ENCODE results near the gene FSTL1.

Gene FSTL1, protein sequence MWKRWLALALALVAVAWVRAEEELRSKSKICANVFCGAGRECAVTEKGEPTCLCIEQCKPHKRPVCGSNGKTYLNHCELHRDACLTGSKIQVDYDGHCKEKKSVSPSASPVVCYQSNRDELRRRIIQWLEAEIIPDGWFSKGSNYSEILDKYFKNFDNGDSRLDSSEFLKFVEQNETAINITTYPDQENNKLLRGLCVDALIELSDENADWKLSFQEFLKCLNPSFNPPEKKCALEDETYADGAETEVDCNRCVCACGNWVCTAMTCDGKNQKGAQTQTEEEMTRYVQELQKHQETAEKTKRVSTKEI

DNA sequence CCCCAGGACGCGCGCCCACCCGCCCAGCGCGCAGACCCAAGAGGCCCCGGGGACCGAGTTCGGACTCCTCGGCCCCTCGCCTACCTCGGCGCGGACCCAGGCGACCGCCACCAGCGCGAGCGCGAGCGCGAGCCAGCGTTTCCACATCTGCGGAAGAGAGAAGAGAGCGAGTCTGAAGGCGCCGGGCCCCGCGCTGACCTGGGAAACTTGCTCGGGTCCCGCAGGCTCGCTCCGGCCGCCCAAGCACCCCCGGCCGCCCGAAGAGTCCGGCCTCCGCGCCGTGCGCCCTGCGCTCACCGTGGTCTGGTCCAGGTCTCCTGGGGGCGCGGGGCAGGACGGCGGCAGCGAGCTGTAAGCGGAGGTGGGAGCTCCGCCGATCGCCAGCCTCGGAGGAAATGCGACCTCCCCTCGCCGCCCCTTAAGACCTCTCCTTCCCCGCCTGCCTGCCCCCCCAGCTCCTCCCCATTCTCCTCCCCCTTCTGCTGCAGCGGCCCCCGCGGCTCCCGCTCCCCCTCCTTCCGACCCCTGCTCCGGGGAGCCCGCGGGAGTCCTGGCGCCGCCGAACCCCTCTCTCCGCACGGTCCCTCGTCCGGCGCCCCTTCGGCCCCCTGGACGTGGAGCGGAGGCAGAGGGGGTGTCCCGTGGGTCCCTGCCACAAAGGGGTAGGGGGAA lies at the start of gene FSTL1:
Gene FSTL1, minus strand, starts transcription at position 393 of the 672 bp plus-strand sequence. Its CDS starts 246 bp downstream, at position 147.
- no peak for DNase-seq

DNA sequence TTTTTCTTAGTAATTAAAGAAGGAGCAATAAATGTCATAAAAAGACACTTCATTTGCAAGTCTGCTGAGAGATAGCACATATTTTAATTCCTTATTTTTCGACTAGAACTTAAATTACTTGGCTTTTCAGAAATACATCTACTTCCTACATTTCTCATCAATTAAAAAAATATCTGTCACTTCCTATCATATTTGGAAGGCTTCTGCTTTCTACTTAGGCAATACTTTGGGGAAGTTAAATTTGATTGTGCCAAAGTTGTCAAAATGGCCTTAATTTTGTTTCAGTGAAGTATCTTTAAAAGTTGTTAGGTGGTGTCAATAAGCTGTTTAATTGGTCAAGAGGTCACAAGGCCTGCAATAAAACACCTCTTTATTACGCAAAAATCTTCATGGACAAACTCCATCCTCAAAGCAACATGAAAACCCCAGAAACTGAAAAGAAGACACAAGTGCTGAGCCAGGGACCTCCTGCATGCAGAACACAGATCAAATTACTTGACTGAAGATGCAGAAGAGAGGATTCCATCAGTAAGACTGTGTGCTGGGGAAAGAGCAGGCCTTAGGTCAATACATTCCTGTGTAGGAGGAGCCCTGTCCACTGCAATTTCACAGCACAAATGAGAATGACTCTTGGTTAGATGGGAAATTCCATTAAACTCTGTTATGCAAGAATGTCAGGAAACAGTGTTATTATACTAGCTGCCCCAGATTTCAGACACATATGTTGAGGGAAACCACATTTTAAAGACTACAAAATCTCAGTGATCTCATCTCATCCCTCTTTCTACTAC lies 48.0 kb upstream of the FSTL1 start:
- no peak for DNase-seq

DNA sequence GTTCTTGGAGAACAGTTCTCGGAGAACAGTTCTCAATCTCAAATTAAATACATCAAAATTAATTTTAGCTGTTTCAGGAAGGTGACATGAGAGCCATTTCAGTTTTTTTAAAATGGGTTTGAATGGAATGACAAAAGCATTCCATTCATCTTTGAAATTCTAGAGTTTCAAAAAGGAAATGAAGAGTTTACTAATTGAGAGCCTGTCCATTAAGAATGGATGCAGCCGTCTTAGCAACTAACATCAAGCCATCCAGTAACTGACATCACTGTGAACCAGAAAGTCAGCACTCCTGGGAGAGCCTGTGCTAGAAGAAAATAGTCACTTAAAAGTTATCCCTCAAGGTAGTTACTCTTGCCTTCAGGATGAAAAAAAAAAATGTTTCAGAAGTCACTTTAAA lies 47.0 kb upstream of the FSTL1 start:
- DNase-seq = no peak

DNA sequence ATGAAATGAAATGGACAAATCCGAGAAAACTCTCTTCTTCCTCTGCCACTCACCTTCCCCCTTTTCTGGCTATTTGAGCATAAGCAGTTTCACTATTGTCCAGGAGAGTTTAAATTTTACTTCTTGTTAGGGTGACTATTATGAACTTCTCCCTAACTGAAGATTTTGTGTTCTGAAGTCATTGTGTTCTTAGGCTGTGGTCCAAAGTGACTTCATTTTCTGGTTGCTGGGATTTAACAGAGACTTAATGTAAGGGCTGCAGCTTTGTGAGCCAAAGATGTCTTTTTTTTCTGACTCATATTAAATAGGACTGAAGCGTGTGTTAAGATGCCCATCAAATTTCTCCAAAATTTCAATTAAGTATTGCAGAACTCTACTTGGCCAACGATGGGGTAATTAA lies 46.5 kb upstream of the FSTL1 start:
- DNase-seq = no peak

DNA sequence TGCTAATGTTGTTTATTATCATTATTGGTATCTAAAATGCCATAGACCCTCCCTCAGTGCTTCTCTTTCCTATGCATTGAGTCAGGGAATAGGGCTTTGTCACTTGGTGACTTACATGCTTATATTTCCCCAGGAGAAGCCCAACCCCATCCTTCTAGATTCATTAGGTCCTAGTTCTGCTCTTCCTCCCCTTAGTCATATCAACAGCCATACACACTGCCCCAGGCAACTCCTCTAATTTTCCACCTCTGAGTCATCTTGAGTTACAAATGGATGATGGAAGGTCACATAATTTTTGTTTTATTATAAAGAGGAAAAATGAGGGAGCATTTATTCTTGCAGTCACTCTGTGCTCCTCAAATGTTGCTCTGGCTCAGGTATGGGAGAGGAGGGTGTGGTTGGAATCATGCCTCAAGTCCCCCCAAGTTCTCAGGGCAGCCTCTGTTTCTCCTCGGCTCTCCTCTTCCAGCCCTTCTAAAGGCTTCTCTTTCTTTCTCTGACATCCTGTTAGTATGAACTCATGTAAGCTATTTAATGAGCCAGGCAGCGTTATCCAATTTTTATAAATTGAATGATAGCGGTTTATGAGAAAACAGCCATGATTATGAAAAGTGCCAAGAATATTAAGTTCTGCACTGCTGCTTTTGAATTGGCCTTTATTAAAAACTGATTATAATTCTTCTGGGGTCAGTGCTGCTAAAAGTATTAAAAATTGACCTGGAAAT lies 45.6 kb upstream of the FSTL1 start:
- no peak for DNase-seq

DNA sequence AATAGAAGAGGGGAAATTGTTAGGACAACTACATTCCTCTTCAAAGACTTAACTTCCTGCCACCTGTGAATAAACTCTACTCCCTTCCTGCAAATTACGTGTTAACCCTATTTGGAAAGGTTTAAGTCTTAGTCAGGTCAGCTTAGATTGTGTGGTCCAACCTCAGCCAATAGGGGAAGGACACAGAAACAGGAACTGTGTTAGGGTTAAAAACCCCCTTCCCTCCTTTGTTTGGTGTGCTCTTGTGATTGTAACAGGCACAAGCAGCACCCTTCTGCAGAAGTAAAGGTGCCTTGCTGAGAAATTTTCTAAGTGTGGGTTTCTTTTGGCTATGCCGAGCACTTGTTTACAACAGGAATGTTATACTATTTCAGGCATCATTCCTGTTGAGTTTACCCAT lies 45.0 kb upstream of the FSTL1 start:
- no peak for DNase-seq

DNA sequence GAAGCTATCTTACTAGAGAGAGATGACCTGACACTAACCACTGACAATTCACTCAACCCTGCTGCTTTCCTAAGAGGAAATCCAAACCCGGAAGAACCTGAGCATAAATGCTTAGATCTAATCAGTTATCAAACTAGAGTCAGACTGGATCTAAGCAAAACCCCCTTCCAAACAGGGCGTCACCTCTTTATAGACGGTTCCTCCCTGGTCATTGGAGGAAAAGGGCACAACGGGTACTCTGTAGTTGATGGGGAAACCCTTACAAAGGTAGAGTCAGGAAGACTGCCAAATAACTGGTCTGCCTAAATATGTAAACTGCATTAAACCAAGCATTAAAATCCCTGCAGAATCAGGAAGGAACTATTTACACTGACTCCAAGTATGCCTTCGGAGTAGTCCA lies 41.3 kb upstream of the FSTL1 start:
- DNase-seq = no peak

DNA sequence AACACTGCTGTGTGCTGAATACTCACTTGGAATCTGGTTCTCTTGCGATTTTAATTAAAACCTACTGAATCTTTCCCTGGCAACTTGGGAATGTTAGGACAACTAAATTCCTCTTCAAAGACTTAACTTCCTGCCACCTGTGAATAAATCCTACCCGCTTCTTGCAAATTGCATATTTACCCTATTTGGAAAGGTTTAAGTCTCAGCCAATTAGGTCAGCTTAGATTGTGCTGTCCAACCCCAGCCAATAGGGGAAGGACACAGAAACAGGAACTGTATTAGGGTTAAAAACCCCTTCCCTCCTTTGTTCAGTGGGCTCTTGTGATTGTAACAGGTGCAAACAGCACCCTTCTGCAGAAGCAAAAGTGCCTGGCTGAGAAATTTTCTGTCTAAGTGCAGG lies 38.6 kb upstream of the FSTL1 start:
- no peak for DNase-seq

DNA sequence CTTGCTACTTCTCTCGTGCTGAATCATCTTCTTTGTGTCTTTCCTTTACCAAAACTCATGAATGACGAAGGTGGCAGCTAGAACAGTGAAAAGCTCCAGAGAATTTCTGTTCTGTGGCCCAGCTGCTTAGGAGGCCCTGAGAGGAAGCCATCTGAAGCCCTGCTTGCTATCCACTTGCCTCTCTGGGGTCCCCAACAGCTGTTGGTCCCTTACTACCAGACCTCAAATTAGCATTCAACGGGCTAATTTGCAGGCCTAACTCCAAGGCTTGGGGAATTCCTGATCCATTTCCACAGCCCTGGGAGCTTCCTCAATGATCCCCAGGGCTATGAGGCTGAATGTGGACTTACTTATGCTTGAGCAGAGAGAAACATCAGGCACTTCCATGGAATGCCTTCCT lies 37.5 kb upstream of the FSTL1 start:
- no peak for DNase-seq

DNA sequence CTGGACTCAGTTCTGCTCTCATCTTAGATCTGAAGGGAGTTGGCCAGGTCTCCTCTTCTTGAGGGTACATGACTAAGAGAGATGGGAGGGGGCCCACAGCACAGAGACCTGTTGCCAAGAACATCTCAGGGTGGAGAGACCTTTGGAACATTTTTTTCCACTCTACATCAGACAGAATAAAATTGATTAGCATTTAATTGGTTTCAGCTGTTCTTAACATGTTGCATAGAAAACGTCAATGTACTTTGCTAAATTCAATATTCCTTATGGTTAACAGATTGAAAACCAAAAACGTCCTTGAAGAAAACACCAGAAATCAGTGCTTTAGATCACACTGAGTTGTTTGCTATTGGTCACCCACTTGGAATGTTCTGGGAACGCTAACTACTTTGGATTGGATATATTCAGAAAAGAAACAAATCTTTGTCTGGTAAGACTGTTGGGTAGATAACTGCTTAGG lies 36.4 kb upstream of the FSTL1 start:
- no peak for DNase-seq

DNA sequence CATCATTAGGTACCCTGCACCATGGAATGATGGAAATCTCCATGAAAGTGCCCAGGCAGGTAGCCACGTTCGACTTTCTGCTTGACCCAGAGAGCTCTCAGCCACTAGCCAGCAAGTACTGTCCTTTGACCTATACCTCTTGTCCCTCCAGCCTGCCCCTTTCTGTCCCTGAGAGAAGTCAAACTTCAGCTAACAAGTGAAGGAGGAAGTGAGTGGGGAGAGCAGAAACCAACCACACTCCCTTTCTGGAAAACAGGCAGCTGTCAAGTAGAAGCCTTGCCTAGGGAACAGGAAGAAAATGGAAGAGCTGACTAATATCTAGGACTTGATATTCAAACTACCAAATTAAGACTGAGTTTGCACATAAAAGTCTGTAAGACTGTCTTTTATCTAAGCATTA lies 30.3 kb upstream of the FSTL1 start:
- DNase-seq = no peak

DNA sequence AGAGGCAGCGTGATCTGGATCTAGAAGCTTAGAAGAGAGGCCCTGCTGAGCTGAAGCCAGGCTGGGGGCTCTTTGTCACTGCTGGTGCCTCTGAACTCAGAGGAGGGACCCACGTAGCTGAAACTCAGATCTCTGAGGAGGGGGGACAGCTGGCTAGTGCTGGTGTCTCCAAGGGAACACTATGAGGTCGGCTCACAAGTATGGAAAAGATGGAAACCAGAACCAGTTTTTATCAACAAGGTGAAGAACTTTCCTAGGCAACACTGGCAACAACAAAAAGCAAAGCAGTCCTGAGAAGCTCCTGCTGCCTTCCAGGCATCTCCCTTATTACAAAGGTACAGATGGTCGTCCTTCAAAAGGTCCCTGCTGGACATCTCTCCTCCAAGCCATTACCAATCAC lies 27.0 kb upstream of the FSTL1 start:
- no peak for DNase-seq

DNA sequence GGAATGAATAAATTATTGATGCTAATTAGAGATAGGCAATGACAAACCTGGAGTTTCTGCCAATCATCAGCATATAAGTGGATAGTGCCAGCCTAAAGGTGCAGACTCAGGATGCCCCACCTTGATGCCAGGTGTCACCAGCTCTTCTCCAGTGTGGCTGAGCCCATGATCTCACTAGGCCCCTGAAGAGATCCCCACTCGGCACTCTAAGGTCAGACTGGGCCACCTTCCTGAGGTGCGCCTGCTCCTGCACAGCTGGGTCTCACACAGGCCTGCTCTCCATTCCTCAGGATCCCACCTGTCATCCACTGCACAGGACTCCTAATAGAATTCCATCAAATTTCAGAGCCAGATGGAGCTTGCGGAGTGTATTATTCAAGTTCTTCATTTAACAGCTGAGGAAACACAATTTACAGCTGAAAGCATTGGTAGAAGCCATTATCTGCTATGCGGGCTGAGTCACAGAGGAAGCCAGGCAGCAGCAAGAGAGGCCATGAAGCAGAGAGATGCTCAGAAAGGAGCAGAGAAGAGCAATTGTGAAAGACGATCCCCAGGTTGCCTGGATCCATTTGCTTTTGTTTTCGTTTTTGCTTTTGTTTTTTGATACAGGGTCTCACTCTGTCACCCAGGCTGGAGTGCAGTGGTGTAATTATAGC lies 25.1 kb upstream of the FSTL1 start:
- no peak for DNase-seq

DNA sequence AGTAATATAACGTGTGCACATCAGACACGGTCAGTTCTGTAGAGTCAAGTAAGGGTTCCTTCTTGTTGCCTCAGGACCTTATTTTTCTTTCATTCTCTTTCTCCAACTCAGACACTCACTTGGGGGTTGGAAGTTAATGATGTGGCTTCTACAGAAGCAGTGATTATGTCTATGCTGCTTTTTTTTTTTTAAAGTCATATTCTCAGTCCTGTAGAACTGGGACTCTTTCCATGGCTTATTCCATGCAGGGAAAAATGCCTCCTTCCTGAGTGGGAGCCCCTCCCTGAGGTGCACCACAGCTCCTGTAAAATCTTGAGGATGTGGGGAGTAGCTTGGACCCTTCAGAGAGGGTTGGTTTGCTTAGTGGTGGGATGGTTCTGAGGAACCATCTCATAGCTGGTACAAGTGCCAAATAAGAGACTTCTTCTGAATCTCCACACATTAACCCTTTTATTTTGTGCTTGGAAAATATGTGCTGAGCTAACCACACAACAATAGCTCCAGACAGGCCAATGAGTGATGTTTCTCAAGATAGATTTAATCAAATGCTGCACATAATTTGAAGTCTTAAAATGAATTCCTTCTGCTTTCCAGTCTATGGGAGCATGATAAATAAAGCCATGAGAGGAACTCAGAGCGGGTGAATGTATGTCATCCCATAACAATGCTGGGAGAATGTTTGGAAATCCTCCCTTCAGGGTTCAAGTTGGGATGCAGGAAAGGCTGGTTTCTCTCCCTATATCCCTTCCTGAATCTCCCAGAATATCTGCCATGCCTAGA lies 23.3 kb upstream of the FSTL1 start:
- DNase-seq = no peak

DNA sequence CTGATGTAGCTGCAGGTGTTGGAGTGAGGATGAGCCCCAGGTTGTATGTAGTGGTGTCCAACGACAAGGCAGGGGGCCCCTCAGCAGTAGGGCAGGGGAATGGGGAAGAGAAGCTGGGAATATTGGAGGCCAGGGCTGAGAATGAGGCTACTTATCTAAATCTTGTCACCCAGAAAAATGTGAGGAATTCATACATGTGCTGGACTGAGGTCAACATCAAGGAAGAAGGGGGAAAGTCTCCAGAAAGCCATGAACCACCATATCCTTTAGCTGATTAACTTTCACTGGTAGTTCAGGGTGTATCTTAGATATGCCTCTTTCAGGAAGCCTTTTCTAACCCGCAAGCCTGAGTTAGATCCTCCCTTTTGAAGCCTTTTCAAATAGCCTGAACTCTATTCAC lies 22.6 kb upstream of the FSTL1 start:
- no peak for DNase-seq

DNA sequence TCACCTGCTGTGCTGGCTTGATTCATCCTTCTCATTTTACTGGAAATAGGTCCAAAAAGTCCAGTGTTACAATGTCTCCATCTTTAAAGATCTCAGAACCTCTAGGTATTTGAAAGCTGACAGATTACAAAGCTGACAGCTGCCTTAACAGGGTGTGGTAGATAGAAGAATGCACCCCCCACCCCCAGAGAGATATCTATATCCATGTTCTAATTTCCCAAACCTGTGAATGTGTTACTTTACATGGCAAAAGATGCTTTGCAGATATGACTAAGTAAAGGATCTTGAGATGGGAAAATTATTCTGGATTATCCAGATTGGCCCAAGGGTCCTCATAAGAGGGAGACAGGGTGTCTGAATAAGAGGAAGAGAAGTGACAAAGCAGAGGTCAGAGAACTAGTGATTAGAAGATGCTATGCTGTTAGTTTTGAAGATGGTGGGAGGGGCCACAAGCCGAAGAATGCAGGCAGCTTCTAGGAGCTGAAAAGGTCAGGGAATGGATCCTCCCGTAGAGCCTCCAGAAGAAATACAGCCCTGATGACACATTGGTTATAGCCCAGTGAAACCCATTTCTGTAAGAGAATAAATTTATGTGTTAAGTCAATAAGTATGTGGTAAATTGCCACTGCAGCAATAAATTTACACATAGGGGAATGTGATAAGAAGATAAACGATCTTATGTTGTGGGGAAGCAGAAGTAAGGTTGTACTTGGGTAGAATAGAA lies 21.5 kb upstream of the FSTL1 start:
- no peak for DNase-seq

DNA sequence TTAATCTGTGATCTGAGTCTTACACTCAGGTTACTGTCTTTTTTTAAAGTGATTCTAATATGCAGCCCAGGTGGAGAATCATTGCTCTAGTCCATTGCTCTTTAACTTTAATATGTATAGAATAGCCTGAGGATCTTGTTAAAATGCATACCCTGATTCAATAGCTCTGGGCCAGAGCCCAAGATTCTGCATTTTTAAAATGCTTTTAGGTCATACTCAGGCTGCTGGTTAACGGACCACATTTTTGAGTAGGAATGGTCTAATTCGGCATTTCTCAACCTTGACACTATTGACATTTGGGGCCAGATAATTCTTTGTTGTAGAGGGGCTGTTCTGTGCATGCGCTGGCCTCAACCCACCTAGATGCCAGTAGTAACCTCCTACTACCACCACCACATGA lies 20.9 kb upstream of the FSTL1 start:
- no peak for DNase-seq

DNA sequence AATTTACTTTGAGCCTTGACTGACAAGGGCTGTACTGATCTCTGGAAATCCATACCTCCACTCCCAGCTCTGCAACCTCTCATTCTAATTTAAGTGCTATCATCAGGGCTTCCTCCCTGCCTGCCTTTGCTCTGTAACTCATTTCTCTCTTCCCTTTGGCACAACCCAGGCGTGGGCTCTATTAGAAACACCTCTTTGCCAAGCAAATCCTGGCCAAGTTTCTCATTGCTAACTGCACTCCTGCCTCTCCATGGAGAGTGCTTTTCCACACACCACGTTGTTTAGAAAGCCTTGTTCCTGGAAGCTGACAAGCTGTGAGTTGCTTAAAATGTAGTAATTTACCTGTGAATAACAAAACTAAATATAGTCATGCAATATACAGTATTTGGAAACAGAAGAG lies 20.1 kb upstream of the FSTL1 start:
- DNase-seq = no peak

DNA sequence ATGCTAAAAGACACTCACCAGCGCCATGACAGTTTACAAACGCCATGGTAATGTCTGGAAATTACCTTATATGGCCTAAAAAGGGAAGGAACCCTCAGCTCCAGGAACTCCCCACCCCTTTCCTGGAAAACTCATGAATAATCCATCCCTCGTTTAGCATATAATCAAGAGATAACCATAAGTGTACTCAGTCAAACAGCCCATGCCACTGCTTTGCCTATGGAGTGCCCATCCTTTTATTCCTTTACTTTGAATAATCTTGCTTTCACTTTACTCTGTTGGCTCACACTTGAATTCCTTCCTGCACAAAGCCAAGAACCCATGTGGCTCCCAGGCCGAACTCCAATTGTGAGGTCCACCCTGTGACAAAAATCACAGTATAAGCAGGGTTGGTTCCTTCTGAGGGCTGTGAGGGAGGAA lies 19.1 kb upstream of the FSTL1 start:
- no peak for DNase-seq

DNA sequence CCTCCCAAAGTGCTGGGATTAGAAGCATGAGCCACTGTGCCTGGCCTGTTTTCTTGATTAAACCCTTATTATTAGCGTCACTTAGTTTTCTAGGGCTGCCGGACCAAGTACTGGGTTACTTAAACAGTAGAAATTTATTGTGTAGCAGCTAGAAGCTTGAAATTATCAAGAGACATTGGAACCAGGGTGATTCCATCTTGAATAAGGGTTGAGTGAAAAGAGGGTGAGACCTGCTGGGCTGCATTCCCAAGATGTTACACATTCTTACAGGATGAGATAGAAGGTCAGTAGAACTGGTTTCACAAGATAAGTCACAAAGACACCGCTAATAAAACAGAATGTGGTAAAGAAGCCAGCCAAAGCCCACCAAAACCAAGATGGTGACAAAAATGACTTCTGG lies 18.6 kb upstream of the FSTL1 start:
- DNase-seq = no peak

DNA sequence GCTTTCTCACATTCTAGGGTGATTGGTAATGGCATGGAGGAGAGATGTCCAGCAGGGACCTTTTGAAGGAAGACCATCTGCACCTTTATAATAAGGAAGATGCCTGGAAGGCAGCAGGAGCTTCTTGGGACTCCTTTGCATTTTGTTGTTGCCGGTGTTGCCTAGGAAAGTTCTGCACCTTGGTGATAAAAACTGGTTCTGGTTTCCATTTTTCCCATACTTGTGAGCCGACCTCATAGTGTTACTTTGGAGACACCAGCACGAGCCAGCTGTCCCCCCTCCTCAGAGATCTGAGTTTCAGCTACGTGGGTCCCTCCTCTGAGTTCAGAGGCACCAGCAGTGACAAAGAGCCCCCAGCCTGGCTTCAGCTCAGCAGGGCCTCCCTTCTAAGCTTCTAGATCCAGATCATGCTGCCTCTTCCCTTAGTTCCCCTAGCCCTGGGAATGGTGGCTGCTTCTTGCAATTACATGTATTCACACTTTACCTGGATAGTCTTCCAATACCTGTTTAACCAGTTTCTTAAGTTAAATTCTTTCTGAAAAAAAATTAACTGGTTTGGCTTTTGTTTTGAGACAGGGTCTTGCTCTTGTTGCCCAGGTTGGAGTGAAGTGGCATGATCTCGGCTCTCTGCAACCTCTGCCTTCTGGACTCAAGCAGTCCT lies 18.0 kb upstream of the FSTL1 start:
- DNase-seq = no peak
